Stimulated activated CD4-positive, alpha-beta T cell treated with anti-CD3 and anti-CD28 coated beads, Interleukin-12 subunit alpha, Interleukin-12 subunit beta, amount 100 ng/mL, for 4 hours (primary cell): ENCODE data around the gene CFC1.
"Not testable (repeated sequence)": the region's sequence is repeated elsewhere in the genome, so short reads cannot be mapped to it uniquely, and the experiment has no call there.

Experiments
- DNase-seq: peaks from one replicate; pipeline ENCODE4 v3.0.0-alpha.2; 2020

Gene CFC1

GRCh38 chr2:130599393-130599792, at the start of gene CFC1:
Gene CFC1, minus strand, starts transcription at chr2:130599575. Its CDS starts 288 bp downstream, at chr2:130599287.
- not testable (repeated sequence) for DNase-seq

GRCh38 chr2:130641688-130642087, 42.3 kb upstream of the CFC1 start:
- not testable (repeated sequence) for DNase-seq

- DNase-seq, result not testable (repeated sequence)
Observed at GRCh38 chr2:130638973-130639372, 39.6 kb upstream of the CFC1 start.

- not testable (repeated sequence) for DNase-seq
Observed at GRCh38 chr2:130628784-130629475, 29.6 kb upstream of the CFC1 start.

- DNase-seq, result not testable (repeated sequence)
Observed at GRCh38 chr2:130611140-130611539, 11.8 kb upstream of the CFC1 start, which contains the start of gene POTEJ. Gene POTEJ, plus strand, starts transcription at chr2:130611440. Its CDS starts 93 bp downstream, at chr2:130611533.

- DNase-seq, result not testable (repeated sequence)
Observed at GRCh38 chr2:130610486-130610885, 11.1 kb upstream of the CFC1 start.

- DNase-seq, result not testable (repeated sequence)
Observed at GRCh38 chr2:130609002-130609920, 9.9 kb upstream of the CFC1 start.

GRCh38 chr2:130608276-130609001, 9.1 kb upstream of the CFC1 start:
- not testable (repeated sequence) for DNase-seq

- not testable (repeated sequence) for DNase-seq
Observed at GRCh38 chr2:130601648-130602302, 2.4 kb upstream of the CFC1 start.

- not testable (repeated sequence) for DNase-seq
Observed at GRCh38 chr2:130599926-130600325, 551 bp upstream of the CFC1 start.

GRCh38 chr2:130598463-130598862, 912 bp downstream of the CFC1 start:
- DNase-seq, result not testable (repeated sequence)

- not testable (repeated sequence) for DNase-seq
Observed at GRCh38 chr2:130597994-130598393, 1.4 kb downstream of the CFC1 start.

- DNase-seq, result not testable (repeated sequence)
Observed at GRCh38 chr2:130596757-130597156, 2.6 kb downstream of the CFC1 start.

- not testable (repeated sequence) for DNase-seq
Observed at GRCh38 chr2:130594011-130594410, 5.4 kb downstream of the CFC1 start.

- DNase-seq, result not testable (repeated sequence)
Observed at GRCh38 chr2:130592791-130593414, 6.5 kb downstream of the CFC1 start.

GRCh38 chr2:130590842-130591359, 8.5 kb downstream of the CFC1 start:
- not testable (repeated sequence) for DNase-seq

- DNase-seq, result not testable (repeated sequence)
Observed at GRCh38 chr2:130590170-130590841, 9.1 kb downstream of the CFC1 start.

- DNase-seq, result not testable (repeated sequence)
Observed at GRCh38 chr2:130588688-130589458, 10.5 kb downstream of the CFC1 start.

GRCh38 chr2:130584726-130585125, 14.6 kb downstream of the CFC1 start:
- not testable (repeated sequence) for DNase-seq

- not testable (repeated sequence) for DNase-seq
Observed at GRCh38 chr2:130583582-130583981, 15.8 kb downstream of the CFC1 start.
